ENCODE results near the gene DMRTA1.

Gene DMRTA1

GRCh38 chr9:22415941-22416691 is 30.5 kb upstream of the DMRTA1 start:
- H3K4me1 ChIP-seq (ENCODE audit: low read depth, poor library complexity, severe bottlenecking), result no peaks in the 10 kb centered on the region
- no peaks in the 10 kb centered on the region for H3K36me3 ChIP-seq (ENCODE audit: insufficient read depth)
- H3K4me2 ChIP-seq, result no peak overlapping the region
- H2AFZ ChIP-seq (ENCODE audit: low read depth), result no peak overlapping the region
- TF ChIP-seq CTCF (conservative IDR thresholded peaks at IDR 0.05; ENCODE audit: low read depth, low read length), result no peak
- no peaks in the 10 kb centered on the region for H4K20me1 ChIP-seq (ENCODE audit: insufficient read depth)
- no peaks in the 10 kb centered on the region for H3K79me2 ChIP-seq (ENCODE audit: insufficient read depth, low read depth)
- no peak overlapping the region for H3K9ac ChIP-seq
- no peak overlapping the region for H3K27ac ChIP-seq
- no peak overlapping the region for H3K4me3 ChIP-seq (IDR thresholded peaks at IDR 0.05; ENCODE audit: insufficient read depth, low read depth, low read length)
- H3K27me3 ChIP-seq (ENCODE audit: insufficient read depth, low read depth), result no peaks in the 10 kb centered on the region

DNA sequence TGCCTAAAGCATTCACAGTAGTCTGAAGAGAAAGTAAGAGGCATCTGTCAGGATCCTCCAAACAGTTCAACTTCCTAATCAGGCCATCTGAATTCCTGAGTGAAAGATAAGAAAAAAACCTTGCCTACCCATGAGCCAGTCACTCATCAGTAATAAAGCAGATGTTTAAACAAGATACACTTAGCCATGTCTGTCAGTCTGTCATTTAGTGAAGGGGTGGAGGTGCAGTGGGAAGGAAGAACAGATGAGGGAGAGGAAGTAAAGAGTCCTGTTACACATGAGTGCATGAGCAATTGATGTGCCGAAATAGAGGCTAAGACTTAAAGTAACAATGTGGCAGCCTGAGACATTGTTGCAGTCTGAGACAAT is 29.9 kb upstream of the DMRTA1 start:
- no peak overlapping the region for H3K4me3 ChIP-seq (IDR thresholded peaks at IDR 0.05; ENCODE audit: insufficient read depth, low read depth, low read length)
- H3K27ac ChIP-seq, result no peak overlapping the region
- H3K79me2 ChIP-seq (ENCODE audit: insufficient read depth, low read depth), result no peaks in the 10 kb centered on the region
- no peak overlapping the region for H2AFZ ChIP-seq (ENCODE audit: low read depth)
- no peak overlapping the region for H3K9ac ChIP-seq
- no peaks in the 10 kb centered on the region for H3K4me1 ChIP-seq (ENCODE audit: low read depth, poor library complexity, severe bottlenecking)
- no peaks in the 10 kb centered on the region for H4K20me1 ChIP-seq (ENCODE audit: insufficient read depth)
- H3K36me3 ChIP-seq (ENCODE audit: insufficient read depth), result no peaks in the 10 kb centered on the region
- no peaks in the 10 kb centered on the region for H3K27me3 ChIP-seq (ENCODE audit: insufficient read depth, low read depth)
- H3K4me2 ChIP-seq, result no peak overlapping the region
- no peak for TF ChIP-seq CTCF (conservative IDR thresholded peaks at IDR 0.05; ENCODE audit: low read depth, low read length)

DNA sequence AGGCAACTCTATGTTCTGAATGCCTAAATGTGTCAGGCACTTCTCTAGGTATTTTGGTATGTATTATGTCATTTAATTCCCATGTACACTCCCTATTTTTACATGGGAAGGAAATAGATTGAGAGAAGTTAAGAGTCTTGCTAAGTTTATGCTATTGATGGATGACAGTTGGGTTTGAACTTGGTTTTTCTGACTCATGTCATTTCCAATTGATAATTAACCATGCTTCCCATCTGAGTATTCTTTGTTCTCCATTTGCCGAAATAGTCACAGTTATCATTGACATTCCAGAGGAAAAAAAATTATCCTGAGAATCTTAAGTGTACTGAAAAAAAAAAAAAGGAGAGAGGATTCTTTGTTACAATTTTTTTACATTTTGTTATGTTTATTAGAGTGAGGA is 23.1 kb upstream of the DMRTA1 start:
- H3K36me3 ChIP-seq (ENCODE audit: insufficient read depth), result no peaks in the 10 kb centered on the region
- no peaks in the 10 kb centered on the region for H3K79me2 ChIP-seq (ENCODE audit: insufficient read depth, low read depth)
- no peaks in the 10 kb centered on the region for H4K20me1 ChIP-seq (ENCODE audit: insufficient read depth)
- H3K9ac ChIP-seq, result no peak overlapping the region
- H3K4me2 ChIP-seq, result no peak overlapping the region
- H3K4me3 ChIP-seq (IDR thresholded peaks at IDR 0.05; ENCODE audit: insufficient read depth, low read depth, low read length), result no peak overlapping the region
- no peak overlapping the region for H3K27ac ChIP-seq
- H2AFZ ChIP-seq (ENCODE audit: low read depth), result no peak overlapping the region
- peaks cover 11% of the 10 kb centered on the region for H3K4me1 ChIP-seq (ENCODE audit: low read depth, poor library complexity, severe bottlenecking)
- no peak for TF ChIP-seq CTCF (conservative IDR thresholded peaks at IDR 0.05; ENCODE audit: low read depth, low read length)
- H3K27me3 ChIP-seq (ENCODE audit: insufficient read depth, low read depth), result no peaks in the 10 kb centered on the region

DNA sequence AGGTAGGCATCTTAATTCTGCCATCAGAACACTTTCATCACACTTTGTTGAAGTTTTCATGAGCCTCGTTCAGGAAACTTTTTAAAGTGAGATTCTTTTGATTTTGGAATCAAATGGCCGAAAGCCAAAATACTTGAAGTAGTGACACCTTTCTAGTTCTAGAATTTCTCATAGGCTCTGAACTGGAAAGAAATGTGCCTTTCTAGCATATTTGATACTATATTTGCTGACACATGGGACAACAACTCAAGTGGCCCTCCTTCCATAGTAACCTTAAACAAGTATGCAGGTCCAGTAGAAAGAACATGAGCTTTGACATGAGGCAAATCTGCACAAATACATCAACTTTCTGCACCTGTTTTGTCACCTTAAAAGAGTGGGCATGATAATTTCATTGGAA is 22.0 kb upstream of the DMRTA1 start:
- Histone ChIP-seq H3K36me3 (ENCODE audit: insufficient read depth) (no peaks in the 10 kb centered on the region), H3K9ac (no peak overlapping the region), H3K4me3 (IDR thresholded peaks at IDR 0.05; ENCODE audit: insufficient read depth, low read depth, low read length) (no peak overlapping the region), H3K4me1 (ENCODE audit: low read depth, poor library complexity, severe bottlenecking) (peaks cover 14% of the 10 kb centered on the region), H3K79me2 (ENCODE audit: insufficient read depth, low read depth) (no peaks in the 10 kb centered on the region), H3K27ac (no peak overlapping the region), H4K20me1 (ENCODE audit: insufficient read depth) (no peaks in the 10 kb centered on the region), H3K4me2 (no peak overlapping the region), H3K27me3 (ENCODE audit: insufficient read depth, low read depth) (no peaks in the 10 kb centered on the region), H2AFZ (ENCODE audit: low read depth) (no peak overlapping the region)
- TF ChIP-seq CTCF (conservative IDR thresholded peaks at IDR 0.05; ENCODE audit: low read depth, low read length), result no peak
